Measurements from ENCODE around the gene PHF20. TPM values are rescaled to one million over a fixed set of nuclear protein-coding genes. Genes with fewer than 3 reads are reported as not detected.
A peak's percentile ranks its signal among the peaks of the same experiment; 100 is the strongest.

The PHF20 gene
- total and polyA plus RNA-seq, 2 of the 13 experiments (the other 11 are each of a cell fraction or from before 2014, with no cell fraction given) = 22.8 to 34.1 TPM

DNA sequence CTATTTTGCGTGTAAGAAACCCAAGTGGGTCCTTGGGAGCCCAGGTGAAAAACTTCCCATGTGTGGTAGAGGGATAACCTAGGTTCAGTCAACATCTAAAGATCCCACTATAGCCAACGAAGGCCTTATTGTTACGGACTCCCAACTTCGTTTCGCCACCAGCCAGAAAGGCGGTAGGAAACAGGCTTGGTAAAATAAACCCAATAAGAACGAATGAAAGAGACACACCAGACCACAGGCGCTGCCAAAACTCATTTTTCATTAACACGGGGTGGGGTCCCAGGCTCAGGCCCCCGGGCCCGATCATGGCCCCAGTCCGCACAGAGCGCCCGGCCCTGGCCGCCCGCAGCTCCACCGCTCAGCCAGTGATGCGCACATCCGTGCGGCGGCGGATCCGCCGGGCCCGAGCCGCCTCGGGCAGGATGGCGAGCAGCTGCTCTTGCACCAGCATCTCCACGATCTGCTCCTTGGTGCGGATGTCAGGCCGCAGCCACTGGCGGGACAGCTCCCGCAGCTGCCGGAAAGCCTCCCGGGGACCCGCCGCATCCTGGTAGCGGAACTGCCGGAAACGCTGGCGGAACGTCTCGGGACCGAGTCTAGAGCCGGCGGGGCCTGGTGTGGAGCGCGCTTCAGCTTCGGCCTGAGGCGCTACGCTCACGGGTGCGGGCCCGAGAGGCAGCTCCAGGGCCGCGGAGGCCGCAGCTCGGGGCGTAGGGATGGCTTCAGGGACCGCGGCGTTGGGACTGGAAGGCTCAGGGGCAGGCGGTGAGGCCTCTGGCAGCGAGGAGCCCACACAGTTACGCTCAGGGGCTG, 181.8 kb downstream of the PHF20 start (continued):
- TF ChIP-seq, protein P1, sequence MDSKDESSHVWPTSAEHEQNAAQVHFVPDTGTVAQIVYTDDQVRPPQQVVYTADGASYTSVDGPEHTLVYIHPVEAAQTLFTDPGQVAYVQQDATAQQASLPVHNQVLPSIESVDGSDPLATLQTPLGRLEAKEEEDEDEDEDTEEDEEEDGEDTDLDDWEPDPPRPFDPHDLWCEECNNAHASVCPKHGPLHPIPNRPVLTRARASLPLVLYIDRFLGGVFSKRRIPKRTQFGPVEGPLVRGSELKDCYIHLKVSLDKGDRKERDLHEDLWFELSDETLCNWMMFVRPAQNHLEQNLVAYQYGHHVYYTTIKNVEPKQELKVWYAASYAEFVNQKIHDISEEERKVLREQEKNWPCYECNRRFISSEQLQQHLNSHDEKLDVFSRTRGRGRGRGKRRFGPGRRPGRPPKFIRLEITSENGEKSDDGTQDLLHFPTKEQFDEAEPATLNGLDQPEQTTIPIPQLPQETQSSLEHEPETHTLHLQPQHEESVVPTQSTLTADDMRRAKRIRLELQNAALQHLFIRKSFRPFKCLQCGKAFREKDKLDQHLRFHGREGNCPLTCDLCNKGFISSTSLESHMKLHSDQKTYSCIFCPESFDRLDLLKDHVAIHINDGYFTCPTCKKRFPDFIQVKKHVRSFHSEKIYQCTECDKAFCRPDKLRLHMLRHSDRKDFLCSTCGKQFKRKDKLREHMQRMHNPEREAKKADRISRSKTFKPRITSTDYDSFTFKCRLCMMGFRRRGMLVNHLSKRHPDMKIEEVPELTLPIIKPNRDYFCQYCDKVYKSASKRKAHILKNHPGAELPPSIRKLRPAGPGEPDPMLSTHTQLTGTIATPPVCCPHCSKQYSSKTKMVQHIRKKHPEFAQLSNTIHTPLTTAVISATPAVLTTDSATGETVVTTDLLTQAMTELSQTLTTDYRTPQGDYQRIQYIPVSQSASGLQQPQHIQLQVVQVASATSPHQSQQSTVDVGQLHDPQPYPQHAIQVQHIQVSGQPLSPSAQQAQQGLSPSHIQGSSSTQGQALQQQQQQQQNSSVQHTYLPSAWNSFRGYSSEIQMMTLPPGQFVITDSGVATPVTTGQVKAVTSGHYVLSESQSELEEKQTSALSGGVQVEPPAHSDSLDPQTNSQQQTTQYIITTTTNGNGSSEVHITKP (CRISPR knock-in tag; IDR thresholded peaks at IDR 0.05; ENCODE audit: low read depth) = no peak
- TF ChIP-seq STAT5B (CRISPR knock-in tag; IDR thresholded peaks at IDR 0.05) (no peak), ZNF274 (CRISPR knock-in tag; IDR thresholded peaks at IDR 0.05) (peak; percentile 89; the same call in 1 of the 2 replicates), MATR3 (CRISPR knock-in tag; IDR thresholded peaks at IDR 0.05) (no peak; the same call in 1 of the 2 replicates), PPARG (CRISPR knock-in tag; conservative IDR thresholded peaks at IDR 0.05) (no peak), EP300 (IDR thresholded peaks at IDR 0.05; ENCODE audit: low read depth in 2 of 2, low read length in 2 of 2) (no peak), EP300 (CRISPR knock-in tag; IDR thresholded peaks at IDR 0.05; ENCODE audit: borderline replicate concordance) (no peak), HNRNPL (IDR thresholded peaks at IDR 0.05; ENCODE audit: low read depth, low read length) (peak; percentile 54), ZNF839 (CRISPR knock-in tag; IDR thresholded peaks at IDR 0.05; ENCODE audit: borderline replicate concordance) (peak; percentile 69; the same call in 1 of the 2 replicates)
- TF ChIP-seq, protein P2, sequence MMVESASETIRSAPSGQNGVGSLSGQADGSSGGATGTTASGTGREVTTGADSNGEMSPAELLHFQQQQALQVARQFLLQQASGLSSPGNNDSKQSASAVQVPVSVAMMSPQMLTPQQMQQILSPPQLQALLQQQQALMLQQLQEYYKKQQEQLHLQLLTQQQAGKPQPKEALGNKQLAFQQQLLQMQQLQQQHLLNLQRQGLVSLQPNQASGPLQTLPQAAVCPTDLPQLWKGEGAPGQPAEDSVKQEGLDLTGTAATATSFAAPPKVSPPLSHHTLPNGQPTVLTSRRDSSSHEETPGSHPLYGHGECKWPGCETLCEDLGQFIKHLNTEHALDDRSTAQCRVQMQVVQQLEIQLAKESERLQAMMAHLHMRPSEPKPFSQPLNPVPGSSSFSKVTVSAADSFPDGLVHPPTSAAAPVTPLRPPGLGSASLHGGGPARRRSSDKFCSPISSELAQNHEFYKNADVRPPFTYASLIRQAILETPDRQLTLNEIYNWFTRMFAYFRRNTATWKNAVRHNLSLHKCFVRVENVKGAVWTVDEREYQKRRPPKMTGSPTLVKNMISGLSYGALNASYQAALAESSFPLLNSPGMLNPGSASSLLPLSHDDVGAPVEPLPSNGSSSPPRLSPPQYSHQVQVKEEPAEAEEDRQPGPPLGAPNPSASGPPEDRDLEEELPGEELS (CRISPR knock-in tag; IDR thresholded peaks at IDR 0.05) = no peak; the same call in 1 of the 2 replicates
- TF ChIP-seq, protein P3, sequence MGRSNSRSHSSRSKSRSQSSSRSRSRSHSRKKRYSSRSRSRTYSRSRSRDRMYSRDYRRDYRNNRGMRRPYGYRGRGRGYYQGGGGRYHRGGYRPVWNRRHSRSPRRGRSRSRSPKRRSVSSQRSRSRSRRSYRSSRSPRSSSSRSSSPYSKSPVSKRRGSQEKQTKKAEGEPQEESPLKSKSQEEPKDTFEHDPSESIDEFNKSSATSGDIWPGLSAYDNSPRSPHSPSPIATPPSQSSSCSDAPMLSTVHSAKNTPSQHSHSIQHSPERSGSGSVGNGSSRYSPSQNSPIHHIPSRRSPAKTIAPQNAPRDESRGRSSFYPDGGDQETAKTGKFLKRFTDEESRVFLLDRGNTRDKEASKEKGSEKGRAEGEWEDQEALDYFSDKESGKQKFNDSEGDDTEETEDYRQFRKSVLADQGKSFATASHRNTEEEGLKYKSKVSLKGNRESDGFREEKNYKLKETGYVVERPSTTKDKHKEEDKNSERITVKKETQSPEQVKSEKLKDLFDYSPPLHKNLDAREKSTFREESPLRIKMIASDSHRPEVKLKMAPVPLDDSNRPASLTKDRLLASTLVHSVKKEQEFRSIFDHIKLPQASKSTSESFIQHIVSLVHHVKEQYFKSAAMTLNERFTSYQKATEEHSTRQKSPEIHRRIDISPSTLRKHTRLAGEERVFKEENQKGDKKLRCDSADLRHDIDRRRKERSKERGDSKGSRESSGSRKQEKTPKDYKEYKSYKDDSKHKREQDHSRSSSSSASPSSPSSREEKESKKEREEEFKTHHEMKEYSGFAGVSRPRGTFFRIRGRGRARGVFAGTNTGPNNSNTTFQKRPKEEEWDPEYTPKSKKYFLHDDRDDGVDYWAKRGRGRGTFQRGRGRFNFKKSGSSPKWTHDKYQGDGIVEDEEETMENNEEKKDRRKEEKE (IDR thresholded peaks at IDR 0.05) = no peak
- TF ChIP-seq, protein P4, sequence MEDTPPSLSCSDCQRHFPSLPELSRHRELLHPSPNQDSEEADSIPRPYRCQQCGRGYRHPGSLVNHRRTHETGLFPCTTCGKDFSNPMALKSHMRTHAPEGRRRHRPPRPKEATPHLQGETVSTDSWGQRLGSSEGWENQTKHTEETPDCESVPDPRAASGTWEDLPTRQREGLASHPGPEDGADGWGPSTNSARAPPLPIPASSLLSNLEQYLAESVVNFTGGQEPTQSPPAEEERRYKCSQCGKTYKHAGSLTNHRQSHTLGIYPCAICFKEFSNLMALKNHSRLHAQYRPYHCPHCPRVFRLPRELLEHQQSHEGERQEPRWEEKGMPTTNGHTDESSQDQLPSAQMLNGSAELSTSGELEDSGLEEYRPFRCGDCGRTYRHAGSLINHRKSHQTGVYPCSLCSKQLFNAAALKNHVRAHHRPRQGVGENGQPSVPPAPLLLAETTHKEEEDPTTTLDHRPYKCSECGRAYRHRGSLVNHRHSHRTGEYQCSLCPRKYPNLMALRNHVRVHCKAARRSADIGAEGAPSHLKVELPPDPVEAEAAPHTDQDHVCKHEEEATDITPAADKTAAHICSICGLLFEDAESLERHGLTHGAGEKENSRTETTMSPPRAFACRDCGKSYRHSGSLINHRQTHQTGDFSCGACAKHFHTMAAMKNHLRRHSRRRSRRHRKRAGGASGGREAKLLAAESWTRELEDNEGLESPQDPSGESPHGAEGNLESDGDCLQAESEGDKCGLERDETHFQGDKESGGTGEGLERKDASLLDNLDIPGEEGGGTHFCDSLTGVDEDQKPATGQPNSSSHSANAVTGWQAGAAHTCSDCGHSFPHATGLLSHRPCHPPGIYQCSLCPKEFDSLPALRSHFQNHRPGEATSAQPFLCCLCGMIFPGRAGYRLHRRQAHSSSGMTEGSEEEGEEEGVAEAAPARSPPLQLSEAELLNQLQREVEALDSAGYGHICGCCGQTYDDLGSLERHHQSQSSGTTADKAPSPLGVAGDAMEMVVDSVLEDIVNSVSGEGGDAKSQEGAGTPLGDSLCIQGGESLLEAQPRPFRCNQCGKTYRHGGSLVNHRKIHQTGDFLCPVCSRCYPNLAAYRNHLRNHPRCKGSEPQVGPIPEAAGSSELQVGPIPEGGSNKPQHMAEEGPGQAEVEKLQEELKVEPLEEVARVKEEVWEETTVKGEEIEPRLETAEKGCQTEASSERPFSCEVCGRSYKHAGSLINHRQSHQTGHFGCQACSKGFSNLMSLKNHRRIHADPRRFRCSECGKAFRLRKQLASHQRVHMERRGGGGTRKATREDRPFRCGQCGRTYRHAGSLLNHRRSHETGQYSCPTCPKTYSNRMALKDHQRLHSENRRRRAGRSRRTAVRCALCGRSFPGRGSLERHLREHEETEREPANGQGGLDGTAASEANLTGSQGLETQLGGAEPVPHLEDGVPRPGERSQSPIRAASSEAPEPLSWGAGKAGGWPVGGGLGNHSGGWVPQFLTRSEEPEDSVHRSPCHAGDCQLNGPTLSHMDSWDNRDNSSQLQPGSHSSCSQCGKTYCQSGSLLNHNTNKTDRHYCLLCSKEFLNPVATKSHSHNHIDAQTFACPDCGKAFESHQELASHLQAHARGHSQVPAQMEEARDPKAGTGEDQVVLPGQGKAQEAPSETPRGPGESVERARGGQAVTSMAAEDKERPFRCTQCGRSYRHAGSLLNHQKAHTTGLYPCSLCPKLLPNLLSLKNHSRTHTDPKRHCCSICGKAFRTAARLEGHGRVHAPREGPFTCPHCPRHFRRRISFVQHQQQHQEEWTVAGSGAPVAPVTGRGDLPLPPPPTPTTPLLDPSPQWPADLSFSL (CRISPR knock-in tag; IDR thresholded peaks at IDR 0.05) = peak; percentile 54; the same call in 1 of the 2 replicates
